H1 (cell line): ENCODE data around the gene OR6C75. TPM values are rescaled to one million over a fixed set of nuclear protein-coding genes. Genes with fewer than 3 reads are reported as not detected.

ENCODE experiments used
- ASH2L ChIP-seq: fragments of 200-600, 300-600 bp; sonication (generic); IDR thresholded peaks from one replicate; pipeline ENCODE4 v1.7.1; 2017; ENCODE audit warnings: low read length
- BCL11A ChIP-seq, 2 experiments: IDR thresholded peaks; one replicate each; pipeline ENCODE4 v1.6.1; 2011; ENCODE audit warnings: low read depth in 2 of 2, low read length in 2 of 2, mild to moderate bottlenecking in 2 of 2
- RFX5 ChIP-seq: IDR thresholded peaks from 2 replicates; pipeline ENCODE4 v1.6.1; 2011; ENCODE audit warnings: low read depth, low read length, improper control_type of control experiment, borderline replicate concordance
- polyA plus RNA-seq, 7 experiments: library from polyadenylated mRNA; depleted of rRNA in 3 of 7; stranded (reverse) in 5 of 7; unstranded in 2 of 7; fragments of >200 nt in 5 of 7; fragments of 200-250 nt in 2 of 7; gene quantifications; 1 replicate in 5 of 7; 2 replicates in 1 of 7; 4 replicates in 1 of 7; pipeline versions ENCODE4 v1.2.1 to v1.2.3, GENCODE V29; 2011 to 2013; ENCODE audit warnings: missing spikeins in 2 of 7, mixed read lengths in 2 of 7
- total RNA-seq: library from RNA; stranded (reverse); fragmentation: NEBNext Ultra II Directional; extraction: Animal tissue kit (Norgen Biotek cat#: 25700); gene quantifications from 2 replicates; pipeline ENCODE4 v1.2.1, GENCODE V29; 2021
- TF ChIP-seq, protein P1 (sequence below): IDR thresholded peaks from 2 replicates; pipeline ENCODE4 v1.6.1; 2011; ENCODE audit warnings: low read length, improper control_type of control experiment

Gene OR6C75
- total and polyA plus RNA-seq, 2 of the 8 experiments (the other 6 are each of a cell fraction or from before 2014, with no cell fraction given), result not detected

DNA sequence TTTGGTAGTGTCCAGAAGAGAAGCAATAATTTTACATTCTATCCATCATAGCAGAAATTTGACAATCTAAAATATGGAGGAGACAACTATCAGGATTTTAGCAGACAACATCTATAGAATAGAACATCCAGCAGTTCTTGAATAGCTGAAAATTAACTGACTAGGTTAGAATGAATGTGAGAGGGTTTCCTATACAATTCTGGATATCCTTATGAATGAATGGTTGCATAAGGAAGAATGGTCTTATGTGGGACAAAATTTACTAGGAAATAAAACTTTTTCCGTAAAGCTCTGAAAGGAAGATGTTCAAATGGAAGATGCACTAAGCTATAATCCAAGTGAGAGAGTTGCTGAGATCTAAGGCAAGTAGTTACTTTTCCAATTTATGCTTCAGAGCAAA is 32.3 kb upstream of the OR6C75 start, which contains the start of gene OR6C3 (continued):
- no peak for TF ChIP-seq RFX5
- TF ChIP-seq, protein P1, sequence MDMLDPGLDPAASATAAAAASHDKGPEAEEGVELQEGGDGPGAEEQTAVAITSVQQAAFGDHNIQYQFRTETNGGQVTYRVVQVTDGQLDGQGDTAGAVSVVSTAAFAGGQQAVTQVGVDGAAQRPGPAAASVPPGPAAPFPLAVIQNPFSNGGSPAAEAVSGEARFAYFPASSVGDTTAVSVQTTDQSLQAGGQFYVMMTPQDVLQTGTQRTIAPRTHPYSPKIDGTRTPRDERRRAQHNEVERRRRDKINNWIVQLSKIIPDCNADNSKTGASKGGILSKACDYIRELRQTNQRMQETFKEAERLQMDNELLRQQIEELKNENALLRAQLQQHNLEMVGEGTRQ, result no peak
- no peak for TF ChIP-seq ASH2L
- no peak for TF ChIP-seq BCL11A (IDR thresholded peaks at IDR 0.05; ENCODE audit: low read depth in 2 of 2, low read length in 2 of 2)
